A549 (cell line): ENCODE data around the gene SLC5A5. TPM values are rescaled to one million over a fixed set of nuclear protein-coding genes. Genes with fewer than 3 reads are reported as not detected.

ENCODE experiments used
- ATAC-seq, 2 experiments: fragments of 200-7000 bp in 1 of 2; fragments of >200 bp in 1 of 2; cut with Nextera tagmentation in 1 of 2; cut with Tn5 transposase in 1 of 2; 3 replicates each; pipeline versions ENCODE4 v1.8.0 to v1.9.1; 2018 to 2020; ENCODE audit warnings: mild to moderate bottlenecking in 1 of 2, moderate library complexity in 1 of 2
- CTCF ChIA-PET: fragments of 300-600 bp; sonication (Branson Sonifier 250); formaldehyde crosslinking; extraction: SDS; loops from one replicate; lab custom pipeline; 2021; ENCODE audit warnings: antibody characterized with exemption, inconsistent platforms; lab: Yijun Ruan, JAX
- POLR2A ChIA-PET: fragments of 350-600 bp; formaldehyde crosslinking; extraction: SDS; loops from one replicate; lab custom pipeline; 2021; ENCODE audit warnings: antibody characterized with exemption, inconsistent platforms; lab: Yijun Ruan, JAX
- DNase-seq, 2 experiments: peaks; one replicate each; pipeline versions ENCODE4 v3.0.0 to v3.0.0-alpha.2; 2011 to 2016; ENCODE audit warnings: low read depth in 1 of 2, low spot score in 1 of 2
- FAIRE-seq: peaks from 2 replicates; lab custom pipeline; 2011; peaks lifted over from hg19 to GRCh38; lab: Jason Lieb, UNC
- H3K27ac ChIP-seq, 2 experiments: fragments of >200 bp; sonication (Bioruptor Twin); formaldehyde crosslinking; 3 replicates each; pipeline ENCODE4 v1.5.1; 2016 to 2017
- H3K4me1 ChIP-seq: fragments of >200 bp; sonication (Bioruptor Twin); formaldehyde crosslinking; 3 replicates; pipeline ENCODE4 v1.6.1; 2016
- H3K4me2 ChIP-seq: fragments of >200 bp; sonication (Bioruptor Twin); formaldehyde crosslinking; 3 replicates; pipeline ENCODE4 v1.6.1; 2016
- H3K4me3 ChIP-seq: fragments of >200 bp; sonication (Bioruptor Twin); formaldehyde crosslinking; 3 replicates; pipeline ENCODE4 v1.5.1; 2016
- H3K9me3 ChIP-seq: fragments of >200 bp; sonication (Bioruptor Twin); formaldehyde crosslinking; 3 replicates; pipeline ENCODE4 v1.6.1; 2016
- CBX2 ChIP-seq: fragments of 200-600 bp; sonication (generic); IDR thresholded peaks from 2 replicates; pipeline ENCODE4 v1.6.1; 2016; ENCODE audit warnings: low read depth, mild to moderate bottlenecking, borderline replicate concordance
- CEBPB ChIP-seq, 2 experiments: fragments of >200 bp in 1 of 2; sonication (Bioruptor Twin) in 1 of 2; formaldehyde crosslinking in 1 of 2; IDR thresholded peaks; 2 replicates each; pipeline ENCODE4 v1.6.1; 2012 to 2016
- CHD2 ChIP-seq: fragments of 150-350 bp; IDR thresholded peaks from 2 replicates; pipeline ENCODE4 v1.6.1; 2014; ENCODE audit warnings: low read length; ENCODE audit not compliant: partially characterized antibody
- CHD4 ChIP-seq: fragments of 200-600 bp; sonication (generic); IDR thresholded peaks from 2 replicates; pipeline ENCODE4 v1.6.1; 2016; ENCODE audit warnings: antibody characterized with exemption, mild to moderate bottlenecking, borderline replicate concordance
- CTCF ChIP-seq: fragments of >200 bp; sonication (Bioruptor Twin); formaldehyde crosslinking; IDR thresholded peaks from 3 replicates; pipeline ENCODE4 v1.5.1; 2016
- E2F6 ChIP-seq: IDR thresholded peaks from 2 replicates; pipeline ENCODE4 v1.6.1; 2012; ENCODE audit warnings: low read depth, borderline replicate concordance
- EHF ChIP-seq: fragments of 250-450 bp; sonication (Bioruptor Pico); IDR thresholded peaks from 2 replicates; pipeline ENCODE4 v1.5.0; 2020; ENCODE audit warnings: mild to moderate bottlenecking
- EP300 ChIP-seq, 2 experiments: fragments of >200 bp; sonication (Bioruptor Twin); formaldehyde crosslinking; IDR thresholded peaks; 2 replicates in 1 of 2; 3 replicates in 1 of 2; pipeline ENCODE4 v1.6.1; 2016 to 2017
- FOSL2 ChIP-seq, 2 experiments: fragments of 450-650 bp in 1 of 2; fragments of >200 bp in 1 of 2; sonication (Bioruptor Twin) in 1 of 2; formaldehyde crosslinking; IDR thresholded peaks; 2 replicates each; pipeline versions ENCODE4 v1.5.0 to v1.6.1; 2016 to 2020; ENCODE audit warnings: mild to moderate bottlenecking in 1 of 2, moderate library complexity in 1 of 2
- FOXS1 ChIP-seq: fragments of 250-450 bp; sonication (Bioruptor Pico); IDR thresholded peaks from 2 replicates; pipeline ENCODE4 v1.5.0; 2020; ENCODE audit warnings: mild to moderate bottlenecking, moderate library complexity
- HDAC2 ChIP-seq: fragments of 200-600 bp; sonication (generic); IDR thresholded peaks from 2 replicates; pipeline ENCODE4 v1.6.1; 2016
- HES2 ChIP-seq: fragments of >200 bp; sonication (Bioruptor Twin); formaldehyde crosslinking; IDR thresholded peaks from 2 replicates; pipeline ENCODE4 v1.6.1; 2016
- HMGXB4 ChIP-seq: fragments of 250-450 bp; sonication (Bioruptor Pico); IDR thresholded peaks from 2 replicates; pipeline ENCODE4 v1.5.0; 2021; ENCODE audit warnings: mild to moderate bottlenecking, moderate library complexity, borderline replicate concordance
- JUN ChIP-seq, 2 experiments: fragments of >200 bp; sonication (Bioruptor Twin); formaldehyde crosslinking; IDR thresholded peaks; 2 replicates in 1 of 2; 3 replicates in 1 of 2; pipeline ENCODE4 v1.6.1; 2016 to 2017
- KDM5A ChIP-seq: fragments of 200-600 bp; sonication (generic); IDR thresholded peaks from 2 replicates; pipeline ENCODE4 v1.6.1; 2016; ENCODE audit warnings: antibody characterized with exemption, mild to moderate bottlenecking
- MAZ ChIP-seq: fragments of 150-350 bp; IDR thresholded peaks from 2 replicates; pipeline ENCODE4 v1.6.1; 2014; ENCODE audit warnings: antibody characterized with exemption, low read depth, low read length, borderline replicate concordance
- POLR2AphosphoS2 ChIP-seq: conservative IDR thresholded peaks from 2 replicates; pipeline ENCODE4 v1.6.1; 2012; ENCODE audit warnings: low read length, improper control_type of control experiment, inconsistent platforms
- RAD21 ChIP-seq, 2 experiments: fragments of >200 bp in 1 of 2; sonication (Bioruptor Twin) in 1 of 2; formaldehyde crosslinking in 1 of 2; IDR thresholded peaks in 1 of 2; conservative IDR thresholded peaks in 1 of 2; 2 replicates in 1 of 2; 3 replicates in 1 of 2; pipeline ENCODE4 v1.6.1; 2012 to 2018; ENCODE audit warnings: inconsistent platforms in 1 of 2
- RARB ChIP-seq: fragments of 250-450 bp; sonication (Bioruptor Pico); IDR thresholded peaks from 2 replicates; pipeline ENCODE4 v1.8.0; 2021; ENCODE audit warnings: mild to moderate bottlenecking, moderate library complexity
- RNF2 ChIP-seq: fragments of 200-600 bp; sonication (generic); IDR thresholded peaks from 2 replicates; pipeline ENCODE4 v1.6.1; 2016; ENCODE audit warnings: low read depth, mild to moderate bottlenecking, antibody characterized with exemption, moderate library complexity, borderline replicate concordance
- SMC3 ChIP-seq: fragments of >200 bp; sonication (Bioruptor Twin); formaldehyde crosslinking; IDR thresholded peaks from 3 replicates; pipeline ENCODE4 v1.6.1; 2018; ENCODE audit warnings: inconsistent platforms
- USF2 ChIP-seq: fragments of 450-650 bp; IDR thresholded peaks from 2 replicates; pipeline ENCODE4 v1.6.1; 2014; ENCODE audit warnings: antibody characterized with exemption
- ZNF302 ChIP-seq: fragments of 250-450 bp; sonication (Bioruptor Pico); IDR thresholded peaks from 2 replicates; pipeline ENCODE4 v1.9.0; 2021; ENCODE audit warnings: inconsistent platforms, mild to moderate bottlenecking, moderate library complexity
- ZSCAN20 ChIP-seq: fragments of 250-450 bp; sonication (Bioruptor Pico); IDR thresholded peaks from 2 replicates; pipeline ENCODE4 v1.8.0; 2022; ENCODE audit warnings: mild to moderate bottlenecking, moderate library complexity
- WGBS: methylation state at CpG from one replicate; pipeline ENCODE4 v1.1.6; 2017; ENCODE audit errors: missing lambda C conversion rate; 5-methylcytosine and 5-hydroxymethylcytosine counted together
- polyA plus RNA-seq, 4 experiments: library from polyadenylated mRNA; depleted of rRNA in 3 of 4; stranded (reverse); fragments of >200 nt; fragmentation: RNase III in 1 of 4; extraction: RNeasy Plus Mini Kit Qiagen cat#74134 plus additional on column Dnase treatment in 1 of 4; gene quantifications; 2 replicates in 3 of 4; 3 replicates in 1 of 4; pipeline ENCODE4 v1.2.3, GENCODE V29; 2011 to 2017

Gene SLC5A5
- polyA plus RNA-seq, 2 of the 4 experiments (the other 2 are of a cell fraction): 0.06 to 0.25 TPM

- TF ChIP-seq EHF (CRISPR knock-in tag) (no peak), FOXS1 (CRISPR knock-in tag) (no peak)
These were observed 64.6 kb downstream of the SLC5A5 start (continued) for GRCh38 chr19:17936379-17936778.

- no peak for FAIRE-seq
- ATAC-seq: no peak
- Histone ChIP-seq H3K4me1 (peaks cover 9% of the 10 kb centered on the region), H3K27ac (no peak overlapping the region), H3K4me2 (no peak overlapping the region), H3K9me3 (no peaks in the 10 kb centered on the region), H3K4me3 (no peak overlapping the region)
- ChIA-PET CTCF (interaction anchor here (0.7 to 24.1 kb wide), 29 partner anchors 9 to 466 kb away, joined by 3 to 493 read pairs (median 5); partner anchors contain the start of genes ARRDC2 and SLC5A5), POLR2A (interaction anchor here (0.7 to 1.4 kb wide), 3 partner anchors 10 to 61 kb away, joined by 3 to 8 read pairs (median 3); no protein-coding TSS in a partner anchor)
- 80% methylated on average over 9 of the region's 9 CpGs for WGBS
- TF ChIP-seq CEBPB (IDR thresholded peaks at IDR 0.05): no peak
- TF ChIP-seq MAZ: no peak
- TF ChIP-seq USF2: no peak
- no peak for DNase-seq
These were observed 65.7 kb downstream of the SLC5A5 start for GRCh38 chr19:17937371-17937900.

- ATAC-seq: peak; percentile 95 to 97
- POLR2A ChIA-PET: interaction anchor here (0.9 to 1.4 kb wide), 3 partner anchors 9 to 62 kb away, joined by 3 to 8 read pairs (median 4); no protein-coding TSS in a partner anchor
- Histone ChIP-seq H3K9me3 (no peaks in the 10 kb centered on the region), H3K4me2 (no peak overlapping the region), H3K27ac (0 out of 6 replicates have a peak overlapping the region, but pooled peaks of 1 of the 2 experiments have one; percentile 20), H3K4me1 (peaks cover 9% of the 10 kb centered on the region), H3K4me3 (no peak overlapping the region)
- DNase-seq: peak; percentile 76 to 88
- FAIRE-seq: no peak
- 26% methylated on average over 6 of the region's 7 CpGs for WGBS
- TF ChIP-seq SMC3: peak; percentile 78
- TF ChIP-seq CTCF: peak; percentile 79
- TF ChIP-seq ZNF302: no peak
- TF ChIP-seq JUN (IDR thresholded peaks at IDR 0.05): no peak
- peak; percentile 84 to 93 for TF ChIP-seq RAD21 (conservative IDR thresholded peaks at IDR 0.05 in 1 of 2, IDR thresholded peaks at IDR 0.05 in 1 of 2)
- no peak for TF ChIP-seq FOSL2 (IDR thresholded peaks at IDR 0.05)
- TF ChIP-seq FOSL2 (CRISPR knock-in tag; IDR thresholded peaks at IDR 0.05): peak; percentile 32; the same call in 1 of the 2 replicates
- no peak for TF ChIP-seq RARB (CRISPR knock-in tag)
- CTCF ChIA-PET: interaction anchor here (0.7 to 24.1 kb wide), 34 partner anchors 9 to 173 kb away, joined by 3 to 493 read pairs (median 5); partner anchors contain the start of genes ARRDC2 and SLC5A5
These were observed 66.5 kb downstream of the SLC5A5 start for GRCh38 chr19:17938092-17938845.

- DNase-seq (no peak), FAIRE-seq (no peak), ATAC-seq (no peak)
- CTCF ChIA-PET: interaction anchor here (1.1 to 24.1 kb wide), 3 partner anchors 10 to 72 kb away, joined by 7 to 493 read pairs (median 11); partner anchors contain the start of gene CCDC124
- Histone ChIP-seq H3K4me2 (no peak overlapping the region), H3K9me3 (no peaks in the 10 kb centered on the region), H3K4me1 (peaks cover 11% of the 10 kb centered on the region; the same call in 2 of the 3 replicates), H3K27ac (no peak overlapping the region), H3K4me3 (no peak overlapping the region)
- POLR2A ChIA-PET: no interaction called here
- 90% methylated on average over 16 of the region's 17 CpGs for WGBS
- no peak for TF ChIP-seq HES2
- no peak for TF ChIP-seq CBX2
- TF ChIP-seq CHD2: no peak
- TF ChIP-seq POLR2AphosphoS2: no peak
- TF ChIP-seq ZSCAN20 (CRISPR knock-in tag): no peak
- no peak for TF ChIP-seq CHD4
- no peak for TF ChIP-seq KDM5A
- TF ChIP-seq RNF2: no peak
- TF ChIP-seq EP300 (IDR thresholded peaks at IDR 0.05): no peak
- TF ChIP-seq FOXS1 (CRISPR knock-in tag): no peak
- TF ChIP-seq E2F6: no peak
- TF ChIP-seq HDAC2: no peak
- TF ChIP-seq HMGXB4 (CRISPR knock-in tag): no peak
These were observed 70.4 kb downstream of the SLC5A5 start for GRCh38 chr19:17942181-17942580.
